ENCODE data around the gene INMT. TPM values are rescaled to one million over a fixed set of nuclear protein-coding genes. Genes with fewer than 3 reads are reported as not detected.
A peak's percentile ranks its signal among the peaks of the same experiment; 100 is the strongest.

Gene INMT
- total and polyA plus RNA-seq, 3 experiments from 2014 or later = 0.08 to 0.18 TPM; not detected in 1

DNA sequence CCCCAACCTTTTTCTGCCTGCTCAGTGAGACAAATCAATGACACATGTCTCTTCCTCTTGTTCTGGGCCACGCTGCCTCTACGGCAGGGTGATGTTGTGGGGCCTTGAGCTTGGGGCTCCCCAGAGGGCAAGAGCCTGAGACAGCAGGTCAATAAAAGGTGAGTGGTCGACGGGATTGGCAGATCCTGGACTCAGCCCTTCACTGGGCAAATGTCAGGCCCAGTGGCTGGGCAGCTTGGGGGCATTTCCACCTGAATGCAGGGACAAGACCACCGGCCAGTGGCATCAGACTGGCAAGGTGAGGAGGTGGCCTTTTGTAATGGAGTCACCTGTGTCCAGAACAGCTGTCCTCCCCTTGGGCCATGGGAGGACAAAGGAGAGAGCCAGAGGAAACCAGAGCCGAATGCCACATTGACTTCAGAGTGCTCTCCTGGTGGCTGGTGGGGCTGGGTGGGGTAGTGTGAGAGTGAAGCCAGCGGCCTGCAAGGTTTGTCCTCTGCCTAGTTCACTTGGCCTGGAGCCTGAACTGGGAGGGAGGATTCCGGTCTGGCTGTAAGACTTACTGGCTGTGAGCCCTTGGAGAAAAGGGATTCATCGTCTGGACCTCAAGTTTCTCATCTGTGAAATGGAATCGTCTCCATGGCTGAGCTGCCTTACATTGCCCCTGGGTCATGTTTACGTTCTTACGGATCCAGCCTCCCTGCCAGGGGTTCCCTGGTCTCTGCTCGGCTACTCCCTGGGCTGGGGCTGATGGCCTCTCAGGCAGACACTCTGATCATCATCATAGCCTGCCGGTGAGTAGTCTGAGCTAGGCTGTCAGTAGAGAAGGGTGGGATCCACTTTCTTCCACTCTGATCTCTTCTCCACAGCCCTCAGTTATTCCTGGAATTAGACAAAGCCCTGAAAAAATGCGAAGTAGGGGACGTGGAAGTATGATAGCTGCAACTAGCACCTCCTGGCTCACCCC lies 44.3 kb upstream of the INMT start:
- Mint-ChIP-seq H3K4me1 (no peaks in the 10 kb centered on the region), H3K9me3 (peaks cover 0 to 2% (median 0%) of the 10 kb centered on the region in 5 donors)
- no peak for DNase-seq

DNA sequence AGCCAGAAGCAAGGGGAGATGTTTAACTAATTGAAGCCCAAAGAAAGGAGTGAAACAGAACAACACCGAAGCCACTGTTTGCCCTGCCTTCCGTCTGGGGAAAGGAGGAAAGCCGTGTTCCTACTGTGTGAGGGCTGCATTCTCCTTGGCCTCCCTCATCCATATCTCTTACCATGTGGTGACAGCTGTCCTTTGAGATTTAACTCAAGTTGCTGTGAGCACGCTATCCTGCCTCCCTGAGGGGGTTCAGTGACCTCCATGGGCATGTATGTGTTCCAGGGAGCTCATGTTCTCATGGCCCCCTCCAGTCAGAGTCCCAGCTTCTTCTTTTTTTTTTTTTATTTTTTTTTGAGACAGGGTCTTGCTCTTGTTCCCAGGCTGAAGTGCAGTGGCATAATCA lies 43.5 kb upstream of the INMT start:
- no peaks in the 10 kb centered on the region for H3K4me1 Mint-ChIP-seq
- Histone ChIP-seq H3K4me1 (ENCODE audit: insufficient read depth, low read length) (no peaks in the 10 kb centered on the region), H3K4me3 (ENCODE audit: low read length) (no peak overlapping the region), H3K27me3 (ENCODE audit: insufficient read depth, low read length, poor library complexity, severe bottlenecking) (no peaks in the 10 kb centered on the region), H3K9me3 (ENCODE audit: low read length) (no peaks in the 10 kb centered on the region), H3K36me3 (ENCODE audit: insufficient read depth, low read length) (no peaks in the 10 kb centered on the region), H3K27ac (ENCODE audit: low read depth, low read length) (no peak overlapping the region)
- POLR2A ChIA-PET = interaction anchor here (0.7 kb wide), 1 partner anchor 14 kb away, joined by 3 read pairs; no protein-coding TSS in a partner anchor
- H3K4me3 Mint-ChIP-seq = no peak overlapping the region
- H3K36me3 Mint-ChIP-seq = no peaks in the 10 kb centered on the region
- peaks cover 0 to 2% of the 10 kb centered on the region in 2 donors for H3K27me3 Mint-ChIP-seq
- H3K27ac Mint-ChIP-seq = no peak overlapping the region
- CTCF ChIA-PET = interaction anchor here (1.1 to 3.2 kb wide), 2 partner anchors 25 to 31 kb away, joined by 3 to 15 read pairs; no protein-coding TSS in a partner anchor
- peaks cover 0 to 2% (median 0%) of the 10 kb centered on the region in 5 donors for H3K9me3 Mint-ChIP-seq
- no peak for DNase-seq

More for the DNA sequence above, 44.3 kb upstream of the INMT start:
- H3K9me3 ChIP-seq (ENCODE audit: low read length) = no peaks in the 10 kb centered on the region
- Mint-ChIP-seq H3K4me3 (no peak overlapping the region), H3K27ac (peak overlapping the region in 1 of 8 donors; percentile 48), H3K27me3 (peaks cover 0 to 2% of the 10 kb centered on the region in 2 donors), H3K36me3 (no peaks in the 10 kb centered on the region)
- no peaks in the 10 kb centered on the region for H3K36me3 ChIP-seq (ENCODE audit: insufficient read depth, low read length)
- CTCF ChIA-PET = interaction anchor here (1.1 to 11.0 kb wide), 3 partner anchors 24 to 33 kb away, joined by 3 to 89 read pairs (median 15); no protein-coding TSS in a partner anchor
- no peaks in the 10 kb centered on the region for H3K27me3 ChIP-seq (ENCODE audit: insufficient read depth, low read length, poor library complexity, severe bottlenecking)
- no peak overlapping the region for H3K27ac ChIP-seq (ENCODE audit: low read depth, low read length)
- POLR2A ChIA-PET = interaction anchor here (0.7 kb wide), 1 partner anchor 15 kb away, joined by 3 read pairs; no protein-coding TSS in a partner anchor
- no peaks in the 10 kb centered on the region for H3K4me1 ChIP-seq (ENCODE audit: insufficient read depth, low read length)
- no peak overlapping the region for H3K4me3 ChIP-seq (ENCODE audit: low read length)

- H3K27ac Mint-ChIP-seq = no peak overlapping the region
- peaks cover 0 to 2% (median 0%) of the 10 kb centered on the region in 5 donors for H3K9me3 Mint-ChIP-seq
- no peak overlapping the region for H3K27ac ChIP-seq (ENCODE audit: low read depth, low read length)
- ChIA-PET POLR2A (no interaction called here), CTCF (interaction anchor here (3.2 kb wide), 1 partner anchor 30 kb away, joined by 15 read pairs; no protein-coding TSS in a partner anchor)
- H3K9me3 ChIP-seq (ENCODE audit: low read length) = no peaks in the 10 kb centered on the region
- no peak for DNase-seq
- no peaks in the 10 kb centered on the region for H3K4me1 ChIP-seq (ENCODE audit: insufficient read depth, low read length)
- no peaks in the 10 kb centered on the region for H3K36me3 Mint-ChIP-seq
- H3K4me3 Mint-ChIP-seq = no peak overlapping the region
- no peaks in the 10 kb centered on the region for H3K36me3 ChIP-seq (ENCODE audit: insufficient read depth, low read length)
- H3K27me3 Mint-ChIP-seq = peaks cover 0 to 2% of the 10 kb centered on the region in 2 donors
- no peak overlapping the region for H3K4me3 ChIP-seq (ENCODE audit: low read length)
- H3K4me1 Mint-ChIP-seq = no peaks in the 10 kb centered on the region
- no peaks in the 10 kb centered on the region for H3K27me3 ChIP-seq (ENCODE audit: insufficient read depth, low read length, poor library complexity, severe bottlenecking)
Observed at GRCh38 chr7:30708983-30709382, 43.0 kb upstream of the INMT start.

- Mint-ChIP-seq H3K27ac (no peak overlapping the region), H3K4me3 (no peak overlapping the region), H3K36me3 (peaks cover 0 to 3% (median 0%) of the 10 kb centered on the region in 3 donors), H3K9me3 (peaks cover 0 to 2% (median 0%) of the 10 kb centered on the region in 5 donors), H3K27me3 (peaks cover 0 to 2% of the 10 kb centered on the region in 2 donors), H3K4me1 (no peaks in the 10 kb centered on the region)
- no peaks in the 10 kb centered on the region for H3K4me1 ChIP-seq (ENCODE audit: insufficient read depth, low read length)
- H3K27me3 ChIP-seq (ENCODE audit: insufficient read depth, low read length, poor library complexity, severe bottlenecking) = no peaks in the 10 kb centered on the region
- ChIA-PET CTCF (interaction anchor here (1.4 to 3.2 kb wide), 2 partner anchors 26 to 30 kb away, joined by 3 to 15 read pairs; no protein-coding TSS in a partner anchor), POLR2A (no interaction called here)
- no peak for DNase-seq
- no peak overlapping the region for H3K4me3 ChIP-seq (ENCODE audit: low read length)
- H3K27ac ChIP-seq (ENCODE audit: low read depth, low read length) = no peak overlapping the region
- no peaks in the 10 kb centered on the region for H3K36me3 ChIP-seq (ENCODE audit: insufficient read depth, low read length)
- no peaks in the 10 kb centered on the region for H3K9me3 ChIP-seq (ENCODE audit: low read length)
Observed at GRCh38 chr7:30709549-30709948, 42.4 kb upstream of the INMT start.

DNA sequence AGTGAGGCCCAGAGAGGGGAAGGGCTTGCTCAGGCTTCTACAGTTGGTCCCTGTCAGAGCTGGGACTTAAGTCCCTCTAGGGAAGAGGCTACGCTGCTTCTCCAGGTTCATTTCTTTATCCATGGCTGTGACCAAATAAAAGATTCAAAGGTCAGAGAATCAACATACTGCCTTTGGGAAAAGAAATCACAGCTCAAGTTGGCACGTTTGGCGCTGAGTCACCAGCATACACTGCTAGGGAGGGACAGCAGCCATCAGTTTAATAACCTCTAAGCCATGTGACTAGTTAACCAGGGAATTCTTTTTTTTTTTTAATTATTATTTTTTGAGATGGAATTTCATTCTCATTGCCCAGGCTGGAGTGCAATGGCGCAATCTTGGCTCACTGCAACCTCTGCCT lies 41.3 kb upstream of the INMT start:
- DNase-seq = no peak
- ChIA-PET POLR2A (no interaction called here), CTCF (interaction anchor here (1.4 to 3.2 kb wide), 2 partner anchors 28 to 29 kb away, joined by 3 to 15 read pairs; no protein-coding TSS in a partner anchor)
- Mint-ChIP-seq H3K9me3 (peaks cover 0 to 3% (median 0%) of the 10 kb centered on the region in 5 donors), H3K27ac (no peak overlapping the region), H3K4me1 (no peaks in the 10 kb centered on the region), H3K27me3 (peaks cover 0 to 2% of the 10 kb centered on the region in 2 donors), H3K4me3 (no peak overlapping the region), H3K36me3 (peaks cover 0 to 13% (median 0%) of the 10 kb centered on the region in 3 donors)
- Histone ChIP-seq H3K9me3 (ENCODE audit: low read length) (no peaks in the 10 kb centered on the region), H3K4me1 (ENCODE audit: insufficient read depth, low read length) (no peaks in the 10 kb centered on the region), H3K4me3 (ENCODE audit: low read length) (no peak overlapping the region), H3K27ac (ENCODE audit: low read depth, low read length) (no peak overlapping the region), H3K27me3 (ENCODE audit: insufficient read depth, low read length, poor library complexity, severe bottlenecking) (no peaks in the 10 kb centered on the region), H3K36me3 (ENCODE audit: insufficient read depth, low read length) (no peaks in the 10 kb centered on the region)

DNA sequence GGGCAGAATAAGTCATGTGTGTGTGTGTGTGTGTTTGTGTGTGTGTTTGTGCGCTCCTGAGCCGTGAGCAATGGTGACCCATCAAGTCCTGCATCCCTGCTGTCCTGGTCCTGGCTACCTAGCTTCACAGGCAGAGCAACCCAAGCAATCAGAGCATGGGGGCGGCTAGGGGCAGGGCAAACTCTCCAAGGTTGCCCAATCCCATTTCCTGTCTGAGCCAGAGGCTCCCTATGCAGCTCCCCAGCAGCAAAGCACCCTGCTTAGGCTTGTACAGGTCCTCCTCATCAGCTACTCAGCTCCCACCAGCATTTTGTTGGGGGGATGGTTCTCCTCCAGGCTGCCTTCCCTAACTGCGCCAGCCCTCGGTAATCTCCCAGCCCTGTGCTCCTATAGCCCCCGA lies 38.5 kb upstream of the INMT start:
- DNase-seq = no peak
- Histone ChIP-seq H3K9me3 (ENCODE audit: low read length) (peaks cover 8% of the 10 kb centered on the region), H3K36me3 (ENCODE audit: insufficient read depth, low read length) (no peaks in the 10 kb centered on the region), H3K4me1 (ENCODE audit: insufficient read depth, low read length) (no peaks in the 10 kb centered on the region), H3K4me3 (ENCODE audit: low read length) (no peak overlapping the region), H3K27me3 (ENCODE audit: insufficient read depth, low read length, poor library complexity, severe bottlenecking) (no peaks in the 10 kb centered on the region), H3K27ac (ENCODE audit: low read depth, low read length) (no peak overlapping the region)
- Mint-ChIP-seq H3K36me3 (peaks cover 12 to 34% (median 14%) of the 10 kb centered on the region in 3 donors), H3K27me3 (peaks cover 0 to 2% of the 10 kb centered on the region in 2 donors), H3K4me1 (no peaks in the 10 kb centered on the region), H3K9me3 (peaks cover 10 to 17% (median 13%) of the 10 kb centered on the region in 5 donors), H3K4me3 (no peak overlapping the region), H3K27ac (peak overlapping the region in 1 of 8 donors; percentile 85)
- ChIA-PET POLR2A (no interaction called here), CTCF (interaction anchor here (1.0 kb wide), 1 partner anchor 9 kb away, joined by 3 read pairs; no protein-coding TSS in a partner anchor)

GRCh38 chr7:30714129-30714528 lies 37.8 kb upstream of the INMT start:
- Mint-ChIP-seq H3K27me3 (peaks cover 0 to 2% of the 10 kb centered on the region in 2 donors), H3K4me3 (no peak overlapping the region), H3K27ac (no peak overlapping the region), H3K4me1 (no peaks in the 10 kb centered on the region), H3K36me3 (peaks cover 12 to 42% (median 20%) of the 10 kb centered on the region in 3 donors), H3K9me3 (peaks cover 14 to 24% (median 21%) of the 10 kb centered on the region in 5 donors)
- ChIA-PET CTCF (interaction anchor here (1.0 kb wide), 1 partner anchor 10 kb away, joined by 3 read pairs; no protein-coding TSS in a partner anchor), POLR2A (no interaction called here)
- no peak overlapping the region for H3K4me3 ChIP-seq (ENCODE audit: low read length)
- no peaks in the 10 kb centered on the region for H3K27me3 ChIP-seq (ENCODE audit: insufficient read depth, low read length, poor library complexity, severe bottlenecking)
- no peak for DNase-seq
- H3K9me3 ChIP-seq (ENCODE audit: low read length) = peaks cover 11% of the 10 kb centered on the region
- H3K27ac ChIP-seq (ENCODE audit: low read depth, low read length) = no peak overlapping the region
- H3K36me3 ChIP-seq (ENCODE audit: insufficient read depth, low read length) = no peaks in the 10 kb centered on the region
- no peaks in the 10 kb centered on the region for H3K4me1 ChIP-seq (ENCODE audit: insufficient read depth, low read length)

Data from CD8-positive, alpha-beta memory T cell (primary cell).